GM13976 (cell line): ENCODE results near the gene TRABD2B.

ENCODE experiments used
- DNase-seq: peaks from one replicate; pipeline ENCODE4 v3.0.0; 2012; ENCODE audit warnings: low spot score
- CTCF ChIP-seq: IDR thresholded peaks from 2 replicates; pipeline ENCODE4 v1.5.1; 2012; ENCODE audit warnings: borderline replicate concordance, mild to moderate bottlenecking; ENCODE audit not compliant: insufficient read depth; ENCODE audit errors: extremely low read depth, missing control alignments, control extremely low read depth
- in situ Hi-C: fragments of 300-500 bp; cut with MboI; formaldehyde crosslinking; loops from one replicate; pipeline ENCODE4 v1.12.0; 2022; ENCODE audit warnings: low sequenced_read_pairs, mixed read lengths, inconsistent platforms; ENCODE audit not compliant: unreplicated experiment

Gene TRABD2B

GRCh38 chr1:48036710-48037355 lies 39.6 kb upstream of the TRABD2B start:
- DNase-seq = no peak
- in situ Hi-C loops = no loop called here
- TF ChIP-seq CTCF = no peak

GRCh38 chr1:48035371-48036141 lies 38.4 kb upstream of the TRABD2B start:
- in situ Hi-C loops = no loop called here
- DNase-seq = no peak

GRCh38 chr1:48033495-48034045 lies 36.4 kb upstream of the TRABD2B start:
- TF ChIP-seq CTCF = no peak
- in situ Hi-C loops = no loop called here
- DNase-seq = no peak

More at GRCh38 chr1:48035371-48036141, 38.4 kb upstream of the TRABD2B start:
- no peak for TF ChIP-seq CTCF

GRCh38 chr1:48031676-48032075 lies 34.5 kb upstream of the TRABD2B start:
- no peak for DNase-seq
- in situ Hi-C loops = no loop called here
- no peak for TF ChIP-seq CTCF

GRCh38 chr1:48030696-48031365 lies 33.6 kb upstream of the TRABD2B start:
- no peak for DNase-seq
- TF ChIP-seq CTCF = no peak
- in situ Hi-C loops = no loop called here

GRCh38 chr1:48030211-48030610 lies 33.0 kb upstream of the TRABD2B start:
- in situ Hi-C loops = no loop called here
- TF ChIP-seq CTCF = no peak
- DNase-seq = no peak
